ENCODE measurements around the gene FREM2.

Gene FREM2

DNA sequence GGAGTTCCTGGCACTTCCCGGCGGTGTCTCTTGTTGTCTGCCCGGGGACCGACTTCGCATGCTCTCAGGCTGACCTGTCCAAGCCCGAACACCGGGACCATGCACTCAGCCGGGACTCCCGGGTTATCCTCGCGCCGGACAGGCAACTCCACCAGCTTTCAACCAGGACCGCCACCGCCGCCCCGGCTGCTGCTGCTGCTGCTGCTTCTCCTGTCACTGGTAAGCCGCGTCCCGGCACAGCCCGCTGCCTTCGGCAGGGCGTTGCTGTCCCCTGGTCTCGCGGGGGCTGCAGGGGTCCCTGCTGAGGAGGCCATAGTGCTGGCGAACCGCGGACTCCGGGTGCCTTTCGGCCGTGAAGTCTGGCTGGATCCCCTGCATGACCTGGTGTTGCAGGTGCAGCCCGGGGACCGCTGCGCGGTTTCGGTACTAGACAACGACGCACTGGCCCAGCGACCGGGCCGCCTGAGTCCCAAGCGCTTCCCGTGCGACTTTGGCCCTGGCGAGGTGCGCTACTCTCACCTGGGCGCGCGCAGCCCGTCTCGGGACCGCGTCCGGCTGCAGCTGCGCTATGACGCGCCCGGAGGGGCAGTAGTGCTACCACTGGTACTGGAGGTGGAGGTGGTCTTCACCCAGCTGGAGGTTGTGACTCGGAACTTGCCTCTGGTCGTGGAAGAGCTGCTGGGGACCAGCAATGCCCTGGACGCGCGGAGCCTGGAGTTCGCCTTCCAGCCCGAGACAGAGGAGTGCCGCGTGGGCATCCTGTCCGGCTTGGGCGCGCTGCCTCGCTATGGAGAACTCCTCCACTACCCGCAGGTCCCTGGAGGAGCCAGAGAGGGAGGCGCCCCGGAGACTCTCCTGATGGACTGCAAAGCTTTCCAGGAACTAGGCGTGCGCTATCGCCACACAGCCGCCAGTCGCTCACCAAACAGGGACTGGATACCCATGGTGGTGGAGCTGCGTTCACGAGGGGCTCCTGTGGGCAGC, 661 bp downstream of the FREM2 start:
- H2BK120ac ChIP-seq (ENCODE audit: insufficient read depth, low read length, poor library complexity), result peak overlapping the region; percentile 88
- peak overlapping the region; percentile 77 for H3K4me2 ChIP-seq (ENCODE audit: low read length)
- H4K8ac ChIP-seq (ENCODE audit: low read depth, low read length), result peak overlapping the region; percentile 33
- DNase-seq, result peak; percentile 14 to 46
- WGBS (ENCODE audit: extremely low coverage, insufficient coverage, insufficient read length), result no CpG with 5 or more reads among the region's 80 CpGs
- peaks cover 28% of the 10 kb centered on the region for H3K79me2 ChIP-seq (ENCODE audit: control insufficient read depth, insufficient read depth, low read length, poor library complexity)
- peak overlapping the region; percentile 90 for H3K14ac ChIP-seq (ENCODE audit: low read length)
- H2BK5ac ChIP-seq (ENCODE audit: low read depth, low read length, poor library complexity), result peak overlapping the region; percentile 42
- peaks cover 21 to 36% of the 10 kb centered on the region in 2 experiments for H3K36me3 ChIP-seq (ENCODE audit: control insufficient read depth in 1 of 2, insufficient read depth in 2 of 2, low read length in 2 of 2)
- peak overlapping the region; percentile 15 for H2AK5ac ChIP-seq (ENCODE audit: low read length)
- H3K9me3 ChIP-seq (ENCODE audit: insufficient read depth, low read depth, low read length), result peaks cover 13% of the 10 kb centered on the region
- H4K12ac ChIP-seq (ENCODE audit: low read depth, low read length), result peak overlapping the region; percentile 27
- H3K9ac ChIP-seq (ENCODE audit: low read length), result peak overlapping the region; percentile 79
- peak overlapping the region; percentile 53 for H2AFZ ChIP-seq (ENCODE audit: insufficient read depth, low read length, poor library complexity)
- peaks cover 17 to 22% of the 10 kb centered on the region in 2 experiments for H3K4me1 ChIP-seq (ENCODE audit: control insufficient read depth in 1 of 2, insufficient read depth in 2 of 2, low read length in 2 of 2)
- peak overlapping the region; percentile 9 for H3K4ac ChIP-seq (ENCODE audit: low read depth, low read length)
- no peaks in the 10 kb centered on the region for H3K27me3 ChIP-seq (ENCODE audit: insufficient read depth, low read length)
- peak overlapping the region; percentile 50 for H4K91ac ChIP-seq (ENCODE audit: low read depth, low read length)
- H3K18ac ChIP-seq (ENCODE audit: low read length), result peak overlapping the region; percentile 87
- peaks cover 20% of the 10 kb centered on the region for H3K79me1 ChIP-seq (ENCODE audit: low read length)
- peak overlapping the region; percentile 94 for H3K27ac ChIP-seq (ENCODE audit: low read depth, low read length)
- H3K23ac ChIP-seq (ENCODE audit: low read length), result no peak overlapping the region
- peak overlapping the region; percentile 90 for H3K4me3 ChIP-seq (ENCODE audit: low read depth, low read length)
- H2BK12ac ChIP-seq (ENCODE audit: low read length), result peak overlapping the region; percentile 48

DNA sequence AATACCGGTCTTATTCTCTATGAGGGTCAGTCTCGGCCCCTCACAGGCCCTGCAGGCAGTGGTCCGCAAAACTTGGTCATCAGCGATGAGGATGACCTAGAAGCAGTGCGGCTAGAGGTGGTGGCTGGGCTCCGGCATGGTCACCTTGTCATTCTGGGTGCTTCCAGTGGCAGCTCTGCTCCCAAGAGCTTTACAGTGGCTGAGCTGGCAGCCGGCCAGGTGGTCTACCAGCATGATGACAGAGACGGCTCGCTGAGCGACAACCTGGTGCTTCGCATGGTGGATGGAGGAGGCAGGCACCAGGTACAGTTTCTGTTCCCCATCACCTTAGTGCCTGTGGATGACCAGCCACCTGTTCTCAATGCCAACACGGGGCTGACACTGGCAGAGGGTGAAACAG, 1.8 kb downstream of the FREM2 start:
- Histone ChIP-seq H3K27me3 (ENCODE audit: insufficient read depth, low read length) (no peaks in the 10 kb centered on the region), H4K8ac (ENCODE audit: low read depth, low read length) (no peak overlapping the region), H2AFZ (ENCODE audit: insufficient read depth, low read length, poor library complexity) (no peak overlapping the region), H3K36me3 (ENCODE audit: control insufficient read depth in 1 of 2, insufficient read depth in 2 of 2, low read length in 2 of 2) (peaks cover 21 to 36% of the 10 kb centered on the region in 2 experiments), H3K4ac (ENCODE audit: low read depth, low read length) (peak overlapping the region; percentile 63), H3K14ac (ENCODE audit: low read length) (no peak overlapping the region), H3K4me3 (ENCODE audit: low read depth, low read length) (peak overlapping the region; percentile 50), H3K79me2 (ENCODE audit: control insufficient read depth, insufficient read depth, low read length, poor library complexity) (peaks cover 31% of the 10 kb centered on the region), H3K9ac (ENCODE audit: low read length) (no peak overlapping the region), H2BK5ac (ENCODE audit: low read depth, low read length, poor library complexity) (no peak overlapping the region), H3K18ac (ENCODE audit: low read length) (no peak overlapping the region), H3K23ac (ENCODE audit: low read length) (no peak overlapping the region), H2BK120ac (ENCODE audit: insufficient read depth, low read length, poor library complexity) (no peak overlapping the region), H3K4me2 (ENCODE audit: low read length) (peak overlapping the region; percentile 77), H4K91ac (ENCODE audit: low read depth, low read length) (no peak overlapping the region), H2BK12ac (ENCODE audit: low read length) (no peak overlapping the region), H3K9me3 (ENCODE audit: insufficient read depth, low read depth, low read length) (peaks cover 13% of the 10 kb centered on the region), H4K12ac (ENCODE audit: low read depth, low read length) (no peak overlapping the region), H3K4me1 (ENCODE audit: control insufficient read depth in 1 of 2, insufficient read depth in 2 of 2, low read length in 2 of 2) (peaks cover 17 to 30% of the 10 kb centered on the region in 2 experiments), H3K27ac (ENCODE audit: low read depth, low read length) (no peak overlapping the region), H3K79me1 (ENCODE audit: low read length) (peaks cover 16% of the 10 kb centered on the region), H2AK5ac (ENCODE audit: low read length) (no peak overlapping the region)
- peak in 1 of 2 donors; percentile 10 for DNase-seq
- WGBS (ENCODE audit: extremely low coverage, insufficient coverage, insufficient read length), result no CpG with 5 or more reads among the region's 12 CpGs

DNA sequence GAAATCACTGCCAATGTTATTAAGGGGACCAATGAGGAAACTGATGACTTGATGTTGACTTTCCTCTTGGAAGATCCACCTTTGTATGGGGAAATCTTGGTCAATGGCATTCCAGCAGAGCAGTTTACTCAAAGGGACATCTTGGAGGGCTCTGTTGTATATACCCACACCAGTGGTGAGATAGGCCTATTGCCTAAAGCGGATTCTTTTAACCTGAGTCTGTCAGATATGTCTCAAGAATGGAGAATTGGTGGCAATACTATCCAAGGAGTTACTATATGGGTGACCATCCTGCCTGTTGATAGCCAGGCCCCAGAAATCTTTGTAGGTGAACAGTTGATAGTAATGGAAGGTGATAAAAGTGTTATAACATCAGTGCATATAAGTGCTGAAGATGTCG, 3.4 kb downstream of the FREM2 start:
- H2AK5ac ChIP-seq (ENCODE audit: low read length), result no peak overlapping the region
- H4K91ac ChIP-seq (ENCODE audit: low read depth, low read length), result no peak overlapping the region
- no peak overlapping the region for H3K4me3 ChIP-seq (ENCODE audit: low read depth, low read length)
- no peak overlapping the region for H3K4me2 ChIP-seq (ENCODE audit: low read length)
- H3K9ac ChIP-seq (ENCODE audit: low read length), result no peak overlapping the region
- no peak overlapping the region for H2BK5ac ChIP-seq (ENCODE audit: low read depth, low read length, poor library complexity)
- H3K9me3 ChIP-seq (ENCODE audit: insufficient read depth, low read depth, low read length), result peaks cover 13% of the 10 kb centered on the region
- H3K23ac ChIP-seq (ENCODE audit: low read length), result no peak overlapping the region
- WGBS (ENCODE audit: extremely low coverage, insufficient coverage, insufficient read length), result no CpG with 5 or more reads among the region's 2 CpGs
- H3K18ac ChIP-seq (ENCODE audit: low read length), result no peak overlapping the region
- no peaks in the 10 kb centered on the region for H3K27me3 ChIP-seq (ENCODE audit: insufficient read depth, low read length)
- H3K4me1 ChIP-seq (ENCODE audit: control insufficient read depth in 1 of 2, insufficient read depth in 2 of 2, low read length in 2 of 2), result peaks cover 17 to 31% of the 10 kb centered on the region in 2 experiments
- no peak overlapping the region for H2AFZ ChIP-seq (ENCODE audit: insufficient read depth, low read length, poor library complexity)
- no peak overlapping the region for H2BK12ac ChIP-seq (ENCODE audit: low read length)
- H3K14ac ChIP-seq (ENCODE audit: low read length), result no peak overlapping the region
- no peak overlapping the region for H4K8ac ChIP-seq (ENCODE audit: low read depth, low read length)
- no peak overlapping the region for H4K12ac ChIP-seq (ENCODE audit: low read depth, low read length)
- no peak overlapping the region for H2BK120ac ChIP-seq (ENCODE audit: insufficient read depth, low read length, poor library complexity)
- no peak overlapping the region for H3K27ac ChIP-seq (ENCODE audit: low read depth, low read length)
- H3K79me1 ChIP-seq (ENCODE audit: low read length), result peaks cover 16% of the 10 kb centered on the region
- peaks cover 31% of the 10 kb centered on the region for H3K79me2 ChIP-seq (ENCODE audit: control insufficient read depth, insufficient read depth, low read length, poor library complexity)
- H3K4ac ChIP-seq (ENCODE audit: low read depth, low read length), result no peak overlapping the region
- peak; percentile 49 to 91 for DNase-seq
- H3K36me3 ChIP-seq (ENCODE audit: control insufficient read depth in 1 of 2, insufficient read depth in 2 of 2, low read length in 2 of 2), result peaks cover 21 to 36% of the 10 kb centered on the region in 2 experiments

GRCh38 chr13:38693168-38693567, 6.3 kb downstream of the FREM2 start:
- no CpG with 5 or more reads among the region's 2 CpGs for WGBS (ENCODE audit: extremely low coverage, insufficient coverage, insufficient read length)
- H3K9me3 ChIP-seq (ENCODE audit: insufficient read depth, low read depth, low read length), result peaks cover 13% of the 10 kb centered on the region

More at GRCh38 chr13:38693168-38693567, 6.3 kb downstream of the FREM2 start:
- Histone ChIP-seq H3K4me2 (ENCODE audit: low read length) (peak overlapping the region; percentile 63), H3K79me2 (ENCODE audit: control insufficient read depth, insufficient read depth, low read length, poor library complexity) (peaks cover 19% of the 10 kb centered on the region), H3K9ac (ENCODE audit: low read length) (no peak overlapping the region), H2BK5ac (ENCODE audit: low read depth, low read length, poor library complexity) (no peak overlapping the region), H3K23ac (ENCODE audit: low read length) (no peak overlapping the region), H2BK12ac (ENCODE audit: low read length) (no peak overlapping the region), H2BK120ac (ENCODE audit: insufficient read depth, low read length, poor library complexity) (no peak overlapping the region), H3K27ac (ENCODE audit: low read depth, low read length) (no peak overlapping the region), H3K36me3 (ENCODE audit: control insufficient read depth in 1 of 2, insufficient read depth in 2 of 2, low read length in 2 of 2) (peaks cover 20 to 40% of the 10 kb centered on the region in 2 experiments), H4K91ac (ENCODE audit: low read depth, low read length) (no peak overlapping the region), H2AK5ac (ENCODE audit: low read length) (no peak overlapping the region), H3K4me3 (ENCODE audit: low read depth, low read length) (no peak overlapping the region), H3K27me3 (ENCODE audit: insufficient read depth, low read length) (no peaks in the 10 kb centered on the region), H4K8ac (ENCODE audit: low read depth, low read length) (no peak overlapping the region), H3K79me1 (ENCODE audit: low read length) (no peaks in the 10 kb centered on the region), H4K12ac (ENCODE audit: low read depth, low read length) (no peak overlapping the region), H3K14ac (ENCODE audit: low read length) (no peak overlapping the region), H2AFZ (ENCODE audit: insufficient read depth, low read length, poor library complexity) (no peak overlapping the region), H3K4me1 (ENCODE audit: control insufficient read depth in 1 of 2, insufficient read depth in 2 of 2, low read length in 2 of 2) (peaks cover 17 to 30% of the 10 kb centered on the region in 2 experiments), H3K18ac (ENCODE audit: low read length) (no peak overlapping the region), H3K4ac (ENCODE audit: low read depth, low read length) (peak overlapping the region; percentile 23)
- no peak for DNase-seq

Measured in trophoblast cell (in vitro differentiated cells and primary cell).